DND-41 (cell line): ENCODE measurements around the gene MAPK8IP1.

Source experiments
- ATAC-seq: fragments of 200-7000 bp; cut with Tn5 transposase; 3 replicates; pipeline ENCODE4 v1.9.1; 2021; ENCODE audit warnings: low read depth; ENCODE audit not compliant: insufficient read depth
- DNase-seq: peaks from one replicate; pipeline ENCODE4 v3.0.0-alpha.2; 2020
- H2AFZ ChIP-seq: 2 replicates; pipeline ENCODE4 v1.6.0; 2012; ENCODE audit warnings: low read depth, low read length
- H3K27ac ChIP-seq: 2 replicates; pipeline ENCODE4 v1.5.1; 2012; ENCODE audit warnings: low read length, inconsistent platforms
- H3K27me3 ChIP-seq: fragments of 200-600 bp; sonication (generic); 2 replicates; pipeline ENCODE4 v1.6.0; 2012; ENCODE audit warnings: low read length, mild to moderate bottlenecking, inconsistent platforms; ENCODE audit not compliant: insufficient read depth, poor library complexity
- H3K36me3 ChIP-seq: 2 replicates; pipeline ENCODE4 v1.5.1; 2012; ENCODE audit warnings: low read length, inconsistent platforms; ENCODE audit not compliant: insufficient read depth
- H3K4me1 ChIP-seq: 2 replicates; pipeline ENCODE4 v1.5.1; 2012; ENCODE audit warnings: mild to moderate bottlenecking, low read length; ENCODE audit not compliant: insufficient read depth
- H3K4me2 ChIP-seq: 2 replicates; pipeline ENCODE4 v1.6.0; 2012; ENCODE audit warnings: mild to moderate bottlenecking, moderate library complexity, low read length, inconsistent platforms; ENCODE audit not compliant: insufficient read depth
- H3K4me3 ChIP-seq, 2 experiments: fragments of 200-600 bp in 1 of 2; shearing (Covaris generic) in 1 of 2; 2 replicates each; pipeline ENCODE4 v1.5.1; 2012 to 2016; ENCODE audit warnings: inconsistent platforms in 2 of 2, low read length in 2 of 2, mild to moderate bottlenecking in 2 of 2, low read depth in 1 of 2, moderate library complexity in 1 of 2
- H3K79me2 ChIP-seq: 2 replicates; pipeline ENCODE4 v1.6.0; 2012; ENCODE audit warnings: low read length, inconsistent platforms; ENCODE audit not compliant: insufficient read depth
- H3K9ac ChIP-seq: 2 replicates; pipeline ENCODE4 v1.6.0; 2012; ENCODE audit warnings: low read depth, mild to moderate bottlenecking, inconsistent platforms, low read length, moderate library complexity
- H3K9me3 ChIP-seq: 2 replicates; pipeline ENCODE4 v1.5.1; 2012; ENCODE audit warnings: low read length, moderate library complexity, mild to moderate bottlenecking, inconsistent platforms; ENCODE audit not compliant: insufficient read depth, severe bottlenecking
- H4K20me1 ChIP-seq: 2 replicates; pipeline ENCODE4 v1.6.0; 2012; ENCODE audit warnings: low read length; ENCODE audit not compliant: insufficient read depth
- EZH2 ChIP-seq: IDR thresholded peaks from 3 replicates; pipeline ENCODE4 v1.6.1; 2012; ENCODE audit warnings: borderline replicate concordance, low read depth, mild to moderate bottlenecking, moderate library complexity, low read length, inconsistent platforms; ENCODE audit not compliant: severe bottlenecking
- TF ChIP-seq, protein P1 (sequence below): IDR thresholded peaks from 2 replicates; pipeline ENCODE4 v1.5.1; 2012; ENCODE audit warnings: borderline replicate concordance, low read length, moderate library complexity, mild to moderate bottlenecking; ENCODE audit not compliant: poor library complexity, severe bottlenecking; ENCODE audit errors: extremely low read depth

MAPK8IP1 gene

DNA sequence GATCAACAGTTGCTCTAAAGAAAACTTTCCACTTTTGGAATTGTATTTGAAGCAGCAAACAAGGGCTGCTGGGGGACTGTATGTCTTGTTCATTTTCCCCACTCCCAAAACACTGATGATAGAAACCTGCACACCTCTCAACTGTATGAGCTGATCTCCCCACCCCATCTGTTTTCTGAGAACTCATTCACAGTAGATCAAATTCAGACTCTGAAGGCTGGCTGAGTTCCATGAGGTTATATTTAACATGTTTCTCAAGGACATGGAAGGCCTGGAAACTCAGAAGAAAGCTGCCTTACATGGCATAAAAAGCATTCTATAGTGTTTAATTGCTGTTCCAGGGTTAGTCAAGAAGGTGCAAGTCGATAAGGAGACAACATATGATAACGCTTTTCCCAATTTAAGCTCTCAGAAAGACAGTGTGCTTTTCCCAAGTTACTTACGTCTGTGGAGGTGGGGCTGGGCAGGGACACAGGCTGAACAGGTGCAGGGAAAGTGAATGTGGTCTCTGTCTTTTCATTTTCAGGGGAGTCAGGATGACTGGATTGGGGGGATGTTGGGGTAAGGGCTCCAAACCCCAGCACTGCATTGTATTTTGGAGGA is 60.0 kb downstream of the MAPK8IP1 start:
- Histone ChIP-seq H3K4me2 (no peak overlapping the region), H3K27me3 (no peaks in the 10 kb centered on the region), H3K36me3 (peaks cover 52% of the 10 kb centered on the region), H3K9ac (no peak overlapping the region), H4K20me1 (no peaks in the 10 kb centered on the region), H3K9me3 (no peaks in the 10 kb centered on the region), H3K79me2 (no peaks in the 10 kb centered on the region), H3K27ac (no peak overlapping the region), H3K4me3 (no peak overlapping the region), H2AFZ (no peak overlapping the region), H3K4me1 (no peaks in the 10 kb centered on the region)
- TF ChIP-seq, protein P1, sequence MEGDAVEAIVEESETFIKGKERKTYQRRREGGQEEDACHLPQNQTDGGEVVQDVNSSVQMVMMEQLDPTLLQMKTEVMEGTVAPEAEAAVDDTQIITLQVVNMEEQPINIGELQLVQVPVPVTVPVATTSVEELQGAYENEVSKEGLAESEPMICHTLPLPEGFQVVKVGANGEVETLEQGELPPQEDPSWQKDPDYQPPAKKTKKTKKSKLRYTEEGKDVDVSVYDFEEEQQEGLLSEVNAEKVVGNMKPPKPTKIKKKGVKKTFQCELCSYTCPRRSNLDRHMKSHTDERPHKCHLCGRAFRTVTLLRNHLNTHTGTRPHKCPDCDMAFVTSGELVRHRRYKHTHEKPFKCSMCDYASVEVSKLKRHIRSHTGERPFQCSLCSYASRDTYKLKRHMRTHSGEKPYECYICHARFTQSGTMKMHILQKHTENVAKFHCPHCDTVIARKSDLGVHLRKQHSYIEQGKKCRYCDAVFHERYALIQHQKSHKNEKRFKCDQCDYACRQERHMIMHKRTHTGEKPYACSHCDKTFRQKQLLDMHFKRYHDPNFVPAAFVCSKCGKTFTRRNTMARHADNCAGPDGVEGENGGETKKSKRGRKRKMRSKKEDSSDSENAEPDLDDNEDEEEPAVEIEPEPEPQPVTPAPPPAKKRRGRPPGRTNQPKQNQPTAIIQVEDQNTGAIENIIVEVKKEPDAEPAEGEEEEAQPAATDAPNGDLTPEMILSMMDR = no peak
- TF ChIP-seq EZH2 = no peak
- DNase-seq (no peak), ATAC-seq (no peak)

DNA sequence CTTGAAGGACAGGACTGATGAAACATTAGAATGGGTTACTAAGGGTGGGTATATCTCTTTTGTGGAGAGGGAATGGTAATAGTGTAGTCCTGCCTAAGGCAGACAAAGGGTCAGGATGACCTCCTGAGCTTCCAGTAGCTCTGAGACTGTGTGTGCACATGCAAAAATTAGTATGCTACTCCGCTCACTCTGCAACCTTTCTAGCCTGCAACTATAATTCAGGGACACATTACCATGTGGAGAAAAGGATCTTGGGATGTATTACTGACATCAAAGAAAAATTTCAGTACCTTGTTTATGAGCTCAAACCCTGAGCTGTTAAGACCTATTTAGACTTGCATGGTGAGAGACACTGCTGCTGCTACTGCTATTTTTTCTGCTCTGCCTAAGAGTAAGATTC is 62.4 kb downstream of the MAPK8IP1 start:
- no peak for ATAC-seq
- no peaks in the 10 kb centered on the region for H3K27me3 ChIP-seq
- TF ChIP-seq EZH2 = no peak
- TF ChIP-seq, protein P1 = no peak

DNA sequence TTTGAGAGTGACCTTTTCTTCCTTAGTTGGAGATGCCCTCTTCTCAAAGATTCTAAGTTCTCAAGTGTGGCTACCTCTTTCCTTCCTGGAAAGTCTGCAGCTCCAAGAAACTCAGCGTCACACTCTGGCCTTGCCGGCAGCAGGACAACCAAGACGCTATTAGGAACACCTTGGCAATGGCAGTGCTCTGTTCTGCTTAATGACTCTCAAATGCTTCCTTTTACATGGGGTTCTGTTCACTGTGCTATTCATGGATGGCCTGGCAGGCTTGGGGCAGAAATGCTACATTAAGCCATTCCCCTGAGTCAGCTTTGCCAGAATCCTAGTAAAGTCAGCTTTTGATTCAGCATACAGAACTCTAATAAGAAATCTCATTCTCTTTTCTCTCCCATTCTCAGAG is 62.9 kb downstream of the MAPK8IP1 start:
- Histone ChIP-seq H3K36me3 (peaks cover 72% of the 10 kb centered on the region), H2AFZ (no peak overlapping the region)
- TF ChIP-seq, protein P1 = no peak
- no peak for TF ChIP-seq EZH2

More for the DNA sequence above, 62.4 kb downstream of the MAPK8IP1 start:
- Histone ChIP-seq H4K20me1 (no peaks in the 10 kb centered on the region), H3K9ac (no peak overlapping the region), H3K79me2 (no peaks in the 10 kb centered on the region), H3K4me1 (no peaks in the 10 kb centered on the region), H2AFZ (no peak overlapping the region), H3K4me2 (no peak overlapping the region), H3K27ac (no peak overlapping the region), H3K36me3 (peaks cover 68% of the 10 kb centered on the region), H3K4me3 (no peak overlapping the region), H3K9me3 (no peaks in the 10 kb centered on the region)
- no peak for DNase-seq

DNA sequence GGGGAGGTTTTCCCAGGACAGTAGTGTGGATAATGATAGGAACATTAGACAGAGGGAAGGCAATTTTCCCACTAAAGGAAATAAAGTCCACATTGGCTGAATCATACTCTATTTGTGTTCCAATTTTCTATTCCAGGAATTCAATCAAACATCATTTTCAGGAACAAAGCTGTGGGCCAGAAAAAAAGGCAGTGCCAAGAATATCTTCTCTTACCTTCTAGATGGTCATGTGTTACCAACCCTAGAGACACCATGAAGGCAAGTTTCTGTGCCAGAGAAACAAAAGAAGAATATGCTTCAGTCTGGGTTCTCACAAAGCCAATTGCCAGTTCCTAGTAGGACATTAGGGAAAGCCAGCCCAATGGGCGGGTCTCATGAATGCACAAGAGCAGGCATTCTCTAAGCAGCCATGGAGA is 64.5 kb downstream of the MAPK8IP1 start:
- Histone ChIP-seq H3K27me3 (no peaks in the 10 kb centered on the region), H2AFZ (no peak overlapping the region), H3K9me3 (no peaks in the 10 kb centered on the region), H3K9ac (no peak overlapping the region), H3K27ac (no peak overlapping the region), H3K4me1 (no peaks in the 10 kb centered on the region), H3K36me3 (peaks cover 71% of the 10 kb centered on the region), H3K4me3 (no peak overlapping the region), H4K20me1 (no peaks in the 10 kb centered on the region), H3K79me2 (no peaks in the 10 kb centered on the region), H3K4me2 (no peak overlapping the region)
- ATAC-seq (no peak), DNase-seq (no peak)
- TF ChIP-seq, protein P1 = no peak
- TF ChIP-seq EZH2 = no peak

More for the DNA sequence above, 62.9 kb downstream of the MAPK8IP1 start:
- H4K20me1 ChIP-seq = no peaks in the 10 kb centered on the region
- H3K9ac ChIP-seq = no peak overlapping the region
- H3K79me2 ChIP-seq = no peaks in the 10 kb centered on the region
- H3K4me1 ChIP-seq = no peaks in the 10 kb centered on the region
- no peak for DNase-seq
- H3K27ac ChIP-seq = no peak overlapping the region
- no peaks in the 10 kb centered on the region for H3K9me3 ChIP-seq
- no peak for ATAC-seq
- no peaks in the 10 kb centered on the region for H3K27me3 ChIP-seq
- H3K4me2 ChIP-seq = no peak overlapping the region
- H3K4me3 ChIP-seq = no peak overlapping the region
